Panc1 (cell line): ENCODE results near the gene TSC1. TPM values are rescaled to one million over a fixed set of nuclear protein-coding genes. Genes with fewer than 3 reads are reported as not detected.

Experiments used
- ATAC-seq: fragments of 200-7000 bp; cut with Tn5 transposase; 2 replicates; pipeline ENCODE4 v1.9.1; 2020; ENCODE audit warnings: mild to moderate bottlenecking, moderate library complexity
- BruUV-seq: library from RNA; stranded (reverse); fragments of 400-500 nt; replicated peaks from 2 replicates; lab custom pipeline; 2021; lab: Mats Ljungman, UMichigan
- CTCF ChIA-PET: fragments of 300-600 bp; sonication (Branson Sonifier 250); formaldehyde crosslinking; loops from one replicate; lab custom pipeline; 2022; ENCODE audit warnings: antibody characterized with exemption; lab: Charles Lee
- POLR2A ChIA-PET: fragments of 300-600 bp; sonication (Branson Sonifier 250); formaldehyde crosslinking; loops from one replicate; lab custom pipeline; 2022; ENCODE audit warnings: antibody characterized with exemption; lab: Charles Lee
- DNase-seq: peaks from one replicate; pipeline ENCODE4 v3.0.0-alpha.2; 2010; ENCODE audit warnings: low read depth, low spot score
- H3K27ac ChIP-seq: 2 replicates; pipeline ENCODE4 v1.5.1; 2011; ENCODE audit warnings: mild to moderate bottlenecking, low read length, inconsistent platforms
- H3K27me3 ChIP-seq: fragments of 200-500 bp; sonication (Bioruptor generic); 2 replicates; pipeline ENCODE4 v1.6.0; 2014; ENCODE audit warnings: low read length, inconsistent platforms; ENCODE audit not compliant: control insufficient read depth, insufficient read depth
- H3K36me3 ChIP-seq: fragments of 200-500 bp; sonication (Bioruptor generic); 2 replicates; pipeline ENCODE4 v1.5.1; 2014; ENCODE audit warnings: inconsistent platforms, mild to moderate bottlenecking, low read length, moderate library complexity; ENCODE audit not compliant: control insufficient read depth, insufficient read depth
- H3K4me1 ChIP-seq: 2 replicates; pipeline ENCODE4 v1.5.1; 2011; ENCODE audit warnings: inconsistent platforms, mild to moderate bottlenecking, low read length, moderate library complexity; ENCODE audit not compliant: control insufficient read depth, insufficient read depth
- H3K4me3 ChIP-seq, 2 experiments: 2 replicates each; pipeline ENCODE4 v1.5.1; 2011 to 2012; ENCODE audit warnings: low read depth in 2 of 2, low read length in 2 of 2, mild to moderate bottlenecking in 2 of 2, inconsistent platforms in 1 of 2, moderate library complexity in 1 of 2
- H3K9me3 ChIP-seq: fragments of 200-500 bp; sonication (Bioruptor generic); 2 replicates; pipeline ENCODE4 v1.5.1; 2014; ENCODE audit warnings: low read depth, mild to moderate bottlenecking, inconsistent platforms, low read length, moderate library complexity; ENCODE audit not compliant: control insufficient read depth, insufficient read depth
- CTCF ChIP-seq: fragments of 450-650 bp; IDR thresholded peaks from 2 replicates; pipeline ENCODE4 v1.5.1; 2017; ENCODE audit warnings: mild to moderate bottlenecking
- POLR2AphosphoS5 ChIP-seq: IDR thresholded peaks from 2 replicates; pipeline ENCODE4 v1.6.1; 2012; ENCODE audit warnings: mild to moderate bottlenecking, low read depth, low read length, moderate library complexity
- REST ChIP-seq, 2 experiments: IDR thresholded peaks; 2 replicates each; pipeline ENCODE4 v1.6.1; 2011 to 2012; ENCODE audit warnings: low read depth in 2 of 2, control low read depth in 1 of 2, low read length in 1 of 2, mild to moderate bottlenecking in 1 of 2, moderate library complexity in 1 of 2; ENCODE audit not compliant: insufficient read depth in 1 of 2
- SIN3A ChIP-seq: IDR thresholded peaks from 2 replicates; pipeline ENCODE4 v1.6.1; 2012; ENCODE audit warnings: low read depth, mild to moderate bottlenecking, low read length, moderate library complexity, borderline replicate concordance; ENCODE audit not compliant: insufficient read depth
- TCF7L2 ChIP-seq: IDR thresholded peaks from 2 replicates; pipeline ENCODE4 v1.6.1; 2011; ENCODE audit warnings: mild to moderate bottlenecking, low read depth, low read length, inconsistent platforms
- in situ Hi-C: cut with HindIII; loops from 2 replicates; pipeline ENCODE4 v1.10.0; 2016; ENCODE audit warnings: low sequenced_read_pairs, low pct_unique_long_range_greater_than_20kb
- intact Hi-C: fragments of 100-400 bp; cut with micrococcal nuclease; formaldehyde crosslinking; loops from one replicate; pipeline ENCODE4 v1.10.0; 2022; ENCODE audit not compliant: unreplicated experiment
- total RNA-seq: library from RNA; stranded (reverse); gene quantifications from one replicate; pipeline ENCODE4 v1.2.1, GENCODE V29; 2021; ENCODE audit not compliant: unreplicated experiment

TSC1 gene
- total RNA-seq, 1 experiment from 2014 or later = 27.4 TPM

GRCh38 chr9:132858751-132859150 is 85.7 kb downstream of the TSC1 start:
- H3K4me3 ChIP-seq = no peak overlapping the region
- POLR2A ChIA-PET = no interaction called here
- in situ Hi-C loops (no loop called here), intact Hi-C loops (no loop called here)
- no peaks in the 10 kb centered on the region for H3K4me1 ChIP-seq
- no peaks in the 10 kb centered on the region for H3K36me3 ChIP-seq
- BruUV-seq = no TSS peak
- DNase-seq (no peak), ATAC-seq (no peak)
- TF ChIP-seq CTCF (no peak), REST (IDR thresholded peaks at IDR 0.05; ENCODE audit: insufficient read depth in 1 of 2, low read depth in 2 of 2, low read length in 1 of 2) (no peak), SIN3A (no peak), TCF7L2 (no peak), POLR2AphosphoS5 (no peak)
- no peaks in the 10 kb centered on the region for H3K9me3 ChIP-seq
- CTCF ChIA-PET = no interaction called here
- H3K27ac ChIP-seq = no peak overlapping the region
- no peaks in the 10 kb centered on the region for H3K27me3 ChIP-seq

GRCh38 chr9:132857616-132858342 is 86.6 kb downstream of the TSC1 start:
- ATAC-seq (no peak), DNase-seq (no peak)
- H3K36me3 ChIP-seq = no peaks in the 10 kb centered on the region
- H3K9me3 ChIP-seq = no peaks in the 10 kb centered on the region
- no peak overlapping the region for H3K27ac ChIP-seq
- CTCF ChIA-PET = no interaction called here
- intact Hi-C loops = no loop called here
- no TSS peak for BruUV-seq
- POLR2A ChIA-PET = no interaction called here
- H3K4me3 ChIP-seq = no peak overlapping the region
- no peaks in the 10 kb centered on the region for H3K27me3 ChIP-seq
- H3K4me1 ChIP-seq = no peaks in the 10 kb centered on the region
- no peak for TF ChIP-seq CTCF
- no peak for TF ChIP-seq POLR2AphosphoS5
- no peak for TF ChIP-seq SIN3A
- no peak for TF ChIP-seq REST (IDR thresholded peaks at IDR 0.05; ENCODE audit: insufficient read depth in 1 of 2, low read depth in 2 of 2, low read length in 1 of 2)
- in situ Hi-C loops = no loop called here
